HEK293 (cell line): Measurements from ENCODE around the gene ASB6.

Experiments
- CTCF ChIA-PET: fragments of 350-600 bp; formaldehyde crosslinking; extraction: SDS; loops from one replicate; lab custom pipeline; 2021; ENCODE audit warnings: antibody characterized with exemption; lab: Yijun Ruan, JAX
- POLR2A ChIA-PET: fragments of 300-600 bp; formaldehyde crosslinking; extraction: SDS; loops from one replicate; lab custom pipeline; 2020; ENCODE audit warnings: antibody characterized with exemption, inconsistent platforms; lab: Yijun Ruan, JAX
- H3K27ac ChIP-seq: fragments of 200-500 bp; sonication (Bioruptor generic); 2 replicates; pipeline ENCODE4 v1.5.1; 2014; ENCODE audit warnings: low read depth, low read length, control low read depth, inconsistent platforms; ENCODE audit errors: extremely low read depth
- H3K36me3 ChIP-seq, 2 experiments: fragments of 200-500 bp in 1 of 2; sonication (Bioruptor generic) in 1 of 2; 1 replicate in 1 of 2; 2 replicates in 1 of 2; pipeline ENCODE4 v1.5.1; 2014 to 2017; ENCODE audit warnings: inconsistent platforms in 2 of 2, low read length in 2 of 2; ENCODE audit not compliant: control insufficient read depth in 2 of 2, insufficient read depth in 1 of 2
- H3K4me1 ChIP-seq: fragments of 200-500 bp; sonication (Bioruptor generic); 2 replicates; pipeline ENCODE4 v1.5.1; 2014; ENCODE audit warnings: mild to moderate bottlenecking, low read length, inconsistent platforms; ENCODE audit not compliant: control insufficient read depth, insufficient read depth
- H3K4me3 ChIP-seq: 2 replicates; pipeline ENCODE4 v1.5.1; 2011; ENCODE audit warnings: low read depth, mild to moderate bottlenecking, control low read depth, low read length, moderate library complexity
- H3K9me3 ChIP-seq: fragments of 200-500 bp; sonication (Bioruptor generic); 2 replicates; pipeline ENCODE4 v1.5.1; 2014; ENCODE audit warnings: low read depth, low read length, inconsistent platforms; ENCODE audit not compliant: control insufficient read depth, insufficient read depth
- CTCF ChIP-seq: fragments of 450-650 bp; formaldehyde crosslinking; IDR thresholded peaks from 2 replicates; pipeline ENCODE4 v1.5.1; 2016; ENCODE audit warnings: missing biosample characterization, missing genetic modification characterization
- HOXD13 ChIP-seq: sonication (generic); formaldehyde crosslinking; IDR thresholded peaks from 2 replicates; pipeline ENCODE4 v1.8.0; 2022; ENCODE audit warnings: missing genetic modification reagents, borderline replicate concordance
- PRDM10 ChIP-seq: fragments of 450-650 bp; formaldehyde crosslinking; IDR thresholded peaks from 2 replicates; pipeline ENCODE4 v1.5.1; 2016; ENCODE audit warnings: missing biosample characterization, missing genetic modification characterization
- SCRT1 ChIP-seq: fragments of 450-650 bp; formaldehyde crosslinking; IDR thresholded peaks from 2 replicates; pipeline ENCODE4 v1.5.1; 2016; ENCODE audit warnings: missing biosample characterization, missing genetic modification characterization, borderline replicate concordance
- ZBTB1 ChIP-seq: fragments of 450-650 bp; formaldehyde crosslinking; IDR thresholded peaks from 2 replicates; pipeline ENCODE4 v1.5.1; 2016; ENCODE audit warnings: missing biosample characterization, missing genetic modification characterization
- ZFP41 ChIP-seq: fragments of 450-650 bp; formaldehyde crosslinking; IDR thresholded peaks from 2 replicates; pipeline ENCODE4 v1.5.1; 2016; ENCODE audit warnings: missing biosample characterization, missing genetic modification characterization, borderline replicate concordance
- ZNF175 ChIP-seq: fragments of 450-650 bp; formaldehyde crosslinking; IDR thresholded peaks from 2 replicates; pipeline ENCODE4 v1.5.1; 2016; ENCODE audit warnings: missing biosample characterization, missing genetic modification characterization
- ZNF2 ChIP-seq: fragments of 450-650 bp; formaldehyde crosslinking; IDR thresholded peaks from 2 replicates; pipeline ENCODE4 v1.5.1; 2016; ENCODE audit warnings: missing biosample characterization, missing genetic modification characterization
- ZNF214 ChIP-seq: fragments of 450-650 bp; formaldehyde crosslinking; IDR thresholded peaks from 2 replicates; pipeline ENCODE4 v1.5.1; 2017; ENCODE audit warnings: missing biosample characterization, mild to moderate bottlenecking, missing genetic modification characterization, borderline replicate concordance
- ZNF335 ChIP-seq: fragments of 450-650 bp; formaldehyde crosslinking; conservative IDR thresholded peaks from 2 replicates; pipeline ENCODE4 v1.5.1; 2016; ENCODE audit warnings: missing biosample characterization, missing genetic modification characterization
- ZNF366 ChIP-seq: fragments of 450-650 bp; formaldehyde crosslinking; conservative IDR thresholded peaks from 2 replicates; pipeline ENCODE4 v1.5.1; 2016; ENCODE audit warnings: missing biosample characterization, missing genetic modification characterization
- ZNF529 ChIP-seq: fragments of 450-650 bp; formaldehyde crosslinking; IDR thresholded peaks from 2 replicates; pipeline ENCODE4 v1.5.1; 2017; ENCODE audit warnings: missing genetic modification characterization, missing biosample characterization; ENCODE audit not compliant: insufficient replicate concordance
- ZNF623 ChIP-seq: fragments of 450-650 bp; formaldehyde crosslinking; IDR thresholded peaks from 2 replicates; pipeline ENCODE4 v1.5.1; 2016; ENCODE audit warnings: missing biosample characterization, missing genetic modification characterization
- ZNF626 ChIP-seq: fragments of 450-650 bp; sonication (Bioruptor Pico); formaldehyde crosslinking; IDR thresholded peaks from 2 replicates; pipeline ENCODE4 v1.5.1; 2018; ENCODE audit warnings: missing biosample characterization, missing genetic modification characterization, inconsistent platforms
- ZNF654 ChIP-seq: fragments of 450-650 bp; formaldehyde crosslinking; IDR thresholded peaks from 2 replicates; pipeline ENCODE4 v1.5.1; 2016; ENCODE audit warnings: low read depth, missing biosample characterization, missing genetic modification characterization
- ZNF704 ChIP-seq: fragments of 450-650 bp; formaldehyde crosslinking; IDR thresholded peaks from 2 replicates; pipeline ENCODE4 v1.5.1; 2016; ENCODE audit warnings: missing biosample characterization, missing genetic modification characterization
- ZNF843 ChIP-seq: fragments of 450-650 bp; formaldehyde crosslinking; IDR thresholded peaks from 2 replicates; pipeline ENCODE4 v1.5.1; 2016; ENCODE audit warnings: missing biosample characterization, missing genetic modification characterization
- TF ChIP-seq, protein P1 (sequence below): fragments of 450-650 bp; IDR thresholded peaks from 2 replicates; pipeline ENCODE4 v1.5.1; 2018; ENCODE audit warnings: missing biosample characterization, mild to moderate bottlenecking, missing genetic modification characterization
- TF ChIP-seq, protein P2 (sequence below): fragments of 450-650 bp; formaldehyde crosslinking; IDR thresholded peaks from 2 replicates; pipeline ENCODE4 v1.5.1; 2016; ENCODE audit warnings: missing biosample characterization, missing genetic modification characterization, low read depth

ASB6 gene

DNA sequence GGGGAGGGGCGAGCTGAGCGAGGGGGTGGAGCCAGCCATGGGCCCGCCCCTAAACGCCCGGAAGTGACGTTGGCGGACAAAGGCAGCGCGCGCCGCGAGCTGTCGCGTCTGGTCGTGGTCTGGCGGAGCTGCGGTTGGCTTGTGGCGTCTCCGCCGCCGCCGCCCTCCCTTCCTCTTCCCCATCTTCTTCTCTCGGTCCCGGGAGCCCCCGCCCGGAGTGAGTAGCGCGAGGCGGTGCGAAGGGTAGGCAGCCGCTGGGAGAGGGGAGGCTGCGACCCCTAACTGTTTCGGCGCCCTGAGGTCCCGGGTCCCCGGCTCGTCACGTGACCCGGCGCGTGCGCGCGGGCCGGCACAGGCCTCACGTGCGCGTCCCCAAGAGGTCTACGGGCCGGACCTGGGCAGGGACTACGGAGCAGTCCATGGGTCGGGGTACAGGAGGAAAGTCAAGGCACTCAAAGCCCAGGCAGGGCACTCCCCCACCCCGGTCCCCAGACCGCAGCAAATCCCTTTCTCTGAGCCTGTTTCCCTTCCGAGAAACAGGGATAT lies 15.8 kb downstream of the ASB6 start, which contains the start of gene NTMT1 (continued):
- TF ChIP-seq ZNF623 (0 out of 2 replicates have a peak, but pooled peaks have one; percentile 7), ZNF704 (tag by site-specific recombination) (peak; percentile 91)
- TF ChIP-seq, all 188 proteins: peak for 59

- peaks cover 0 to 24% of the 10 kb centered on the region in 2 experiments; a peak in 1 of 3 replicates for H3K36me3 ChIP-seq
- no peak overlapping the region for H3K4me3 ChIP-seq
- TF ChIP-seq, protein P1, sequence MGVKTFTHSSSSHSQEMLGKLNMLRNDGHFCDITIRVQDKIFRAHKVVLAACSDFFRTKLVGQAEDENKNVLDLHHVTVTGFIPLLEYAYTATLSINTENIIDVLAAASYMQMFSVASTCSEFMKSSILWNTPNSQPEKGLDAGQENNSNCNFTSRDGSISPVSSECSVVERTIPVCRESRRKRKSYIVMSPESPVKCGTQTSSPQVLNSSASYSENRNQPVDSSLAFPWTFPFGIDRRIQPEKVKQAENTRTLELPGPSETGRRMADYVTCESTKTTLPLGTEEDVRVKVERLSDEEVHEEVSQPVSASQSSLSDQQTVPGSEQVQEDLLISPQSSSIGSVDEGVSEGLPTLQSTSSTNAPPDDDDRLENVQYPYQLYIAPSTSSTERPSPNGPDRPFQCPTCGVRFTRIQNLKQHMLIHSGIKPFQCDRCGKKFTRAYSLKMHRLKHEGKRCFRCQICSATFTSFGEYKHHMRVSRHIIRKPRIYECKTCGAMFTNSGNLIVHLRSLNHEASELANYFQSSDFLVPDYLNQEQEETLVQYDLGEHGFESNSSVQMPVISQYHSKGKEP (tag by site-specific recombination): no peak
- TF ChIP-seq ZNF843 (tag by site-specific recombination) (no peak), HOXD13 (no peak), ZNF214 (no peak), SCRT1 (no peak), ZNF626 (no peak), ZBTB1 (tag by site-specific recombination) (no peak), ZNF175 (tag by site-specific recombination) (no peak), ZNF366 (tag by site-specific recombination) (no peak)
- TF ChIP-seq, protein P2, sequence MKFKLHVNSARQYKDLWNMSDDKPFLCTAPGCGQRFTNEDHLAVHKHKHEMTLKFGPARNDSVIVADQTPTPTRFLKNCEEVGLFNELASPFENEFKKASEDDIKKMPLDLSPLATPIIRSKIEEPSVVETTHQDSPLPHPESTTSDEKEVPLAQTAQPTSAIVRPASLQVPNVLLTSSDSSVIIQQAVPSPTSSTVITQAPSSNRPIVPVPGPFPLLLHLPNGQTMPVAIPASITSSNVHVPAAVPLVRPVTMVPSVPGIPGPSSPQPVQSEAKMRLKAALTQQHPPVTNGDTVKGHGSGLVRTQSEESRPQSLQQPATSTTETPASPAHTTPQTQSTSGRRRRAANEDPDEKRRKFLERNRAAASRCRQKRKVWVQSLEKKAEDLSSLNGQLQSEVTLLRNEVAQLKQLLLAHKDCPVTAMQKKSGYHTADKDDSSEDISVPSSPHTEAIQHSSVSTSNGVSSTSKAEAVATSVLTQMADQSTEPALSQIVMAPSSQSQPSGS: no peak
- POLR2A ChIA-PET: interaction anchor here (1.5 to 3.7 kb wide), 3 partner anchors 13 to 447 kb away, joined by 5 to 57 read pairs (median 5); partner anchors contain the start of gene IER5L
- CTCF ChIA-PET: interaction anchor here (0.6 to 23.4 kb wide), 33 partner anchors 8 to 760 kb away, joined by 3 to 507 read pairs (median 6); partner anchors contain the start of genes ASB6, IER5L, PTGES and TOR1B
- peaks cover 3% of the 10 kb centered on the region; the same call in 1 of the 2 replicates for H3K4me1 ChIP-seq
- H3K9me3 ChIP-seq: no peaks in the 10 kb centered on the region
- no peak overlapping the region for H3K27ac ChIP-seq
Measured at GRCh38 chr9:129624947-129625346, 17.0 kb downstream of the ASB6 start.

DNA sequence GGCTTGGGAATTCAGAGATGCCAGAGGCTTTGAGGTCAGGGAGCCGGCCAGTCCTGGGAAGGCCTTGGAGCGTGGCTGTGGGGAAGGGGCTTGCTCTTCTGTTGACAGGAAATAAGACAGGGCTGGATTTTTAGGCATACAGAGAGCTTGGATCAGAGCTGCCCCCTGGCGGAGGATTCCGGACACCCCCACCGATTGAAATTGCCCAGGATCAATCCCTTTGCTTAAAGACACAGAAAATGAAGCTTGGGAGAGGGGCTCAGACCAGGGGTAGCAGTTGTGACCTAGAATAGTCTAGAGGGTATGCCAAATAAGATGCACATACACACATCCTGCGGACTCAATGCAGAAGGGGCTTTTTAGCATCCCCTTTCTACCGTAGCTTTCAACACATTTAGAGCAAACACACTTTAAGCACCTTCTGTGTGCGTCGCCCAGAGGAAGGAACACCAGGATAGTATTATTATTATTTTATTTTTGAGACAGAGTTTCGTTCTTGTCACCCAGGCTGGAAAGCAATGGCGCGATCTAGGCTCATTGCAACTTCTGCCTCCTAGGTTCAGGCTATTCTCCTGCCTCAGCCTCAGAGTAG lies 17.7 kb downstream of the ASB6 start:
- H3K27ac ChIP-seq: no peak overlapping the region
- ChIA-PET CTCF (interaction anchor here (0.6 to 23.4 kb wide), 45 partner anchors 8 to 765 kb away, joined by 3 to 507 read pairs (median 5); partner anchors contain the start of genes ASB6, IER5L, PTGES and TOR1B), POLR2A (interaction anchor here (0.6 to 1.7 kb wide), 10 partner anchors 23 to 514 kb away, joined by 3 to 7 read pairs (median 4); partner anchors contain the start of genes CRAT and IER5L)
- H3K4me3 ChIP-seq: no peak overlapping the region
- peaks cover 3% of the 10 kb centered on the region; the same call in 1 of the 2 replicates for H3K4me1 ChIP-seq
- no peaks in the 10 kb centered on the region for H3K9me3 ChIP-seq
- peaks cover 0 to 19% of the 10 kb centered on the region in 2 experiments; a peak in 1 of 3 replicates for H3K36me3 ChIP-seq
- no peak for TF ChIP-seq ZNF366 (tag by site-specific recombination)
- TF ChIP-seq ZFP41 (tag by site-specific recombination): no peak
- peak; percentile 31; the same call in 1 of the 2 replicates for TF ChIP-seq PRDM10 (tag by site-specific recombination)
- TF ChIP-seq CTCF (tag by site-specific recombination): peak; percentile 40; the same call in 1 of the 2 replicates
- no peak for TF ChIP-seq ZNF529 (tag by site-specific recombination)
- peak; percentile 49; the same call in 1 of the 2 replicates for TF ChIP-seq ZNF2 (tag by site-specific recombination)
- TF ChIP-seq ZNF335 (tag by site-specific recombination): 0 out of 2 replicates have a peak, but pooled peaks have one; percentile 3
- peak; percentile 35 for TF ChIP-seq ZNF654 (tag by site-specific recombination)
